Adrenal gland (tissue), 12 donors: ENCODE data around the gene SEMA7A. TPM values are rescaled to one million over a fixed set of nuclear protein-coding genes. Genes with fewer than 3 reads are reported as not detected.

Experiments used
- DNase-seq, 7 donors: peaks; one replicate each; pipeline ENCODE4 v3.0.0-alpha.2; 2019 to 2020
- H3K27ac ChIP-seq, 5 donors: fragments of 200-600 bp; sonication (generic) in 4 of 5; 1 replicate in 3 of 5; 2 replicates in 2 of 5; pipeline versions ENCODE4 v1.5.1 to v1.8.0; 2016 to 2020; ENCODE audit warnings: mild to moderate bottlenecking in 1 of 5
- H3K27me3 ChIP-seq: fragments of 200-600 bp; 2 replicates; pipeline ENCODE4 v1.8.0; 2021
- H3K36me3 ChIP-seq, 2 donors: fragments of 200-600 bp; replicated peaks in 1 of 2; 1 replicate in 1 of 2; 2 replicates in 1 of 2; pipeline versions ENCODE4 v1.5.1 to v1.8.0; 2018 to 2022
- H3K4me1 ChIP-seq, 2 donors: fragments of 200-600 bp; replicated peaks in 1 of 2; 1 replicate in 1 of 2; 2 replicates in 1 of 2; pipeline versions ENCODE4 v1.5.1 to v1.8.0; 2018 to 2021
- H3K4me3 ChIP-seq, 4 donors: fragments of 200-600 bp; sonication (generic) in 3 of 4; one replicate each; pipeline ENCODE4 v1.5.1; 2016 to 2018
- H3K9me3 ChIP-seq, 3 donors: fragments of 200-600 bp; sonication (generic) in 1 of 3; replicated peaks in 1 of 3; 1 replicate in 2 of 3; 2 replicates in 1 of 3; pipeline versions ENCODE4 v1.5.1 to v1.8.0; 2016 to 2021
- POLR2A ChIP-seq, 2 donors: fragments of 450-650 bp; IDR thresholded peaks; one replicate each; pipeline ENCODE4 v1.6.1; 2017; ENCODE audit warnings: antibody characterized with exemption in 2 of 2, mild to moderate bottlenecking in 2 of 2, moderate library complexity in 1 of 2
- WGBS, 4 donors: extraction: QIAGEN DNeasy Blood & Tissue Kit in 2 of 4; methylation state at CpG; one replicate each; pipeline versions ENCODE4 v1.1.5 to v1.1.7; 2013 to 2017; 5-methylcytosine and 5-hydroxymethylcytosine counted together
- intact Hi-C, 2 donors: fragments of 100-400 bp; cut with DNase I; formaldehyde crosslinking; loops; one replicate each; pipeline versions ENCODE4 v1.14.1 to v1.15.0; 2022 to 2023
- polyA plus RNA-seq, 3 donors: library from polyadenylated mRNA; stranded (reverse); fragments of 200-250 nt in 2 of 3; fragments of 350-450 nt in 1 of 3; fragmentation: Illumina TruSeq in 1 of 3; extraction: RNeasy Lipid Tissue Mini Kit (QIAGEN cat#74804) in 1 of 3; gene quantifications; one replicate each; pipeline ENCODE4 v1.2.3, GENCODE V29; 2013 to 2014
- total RNA-seq, 9 donors: library from RNA; depleted of rRNA in 4 of 9; stranded (reverse); fragments of >200 nt in 4 of 9; fragments of 120-200 nt in 1 of 9; fragmentation: NEBNext Ultra II Directional in 1 of 9; extraction: Animal tissue kit (Norgen Biotek cat#: 25700) in 1 of 9; gene quantifications; one replicate each; pipeline versions ENCODE4 v1.1.0 to v1.2.4, GENCODE V29; 2013 to 2023
- TF ChIP-seq, protein P1 (sequence below), 6 experiments: fragments of 450-650 bp in 4 of 6; fragments of 200-600 bp in 2 of 6; sonication (generic) in 1 of 6; IDR thresholded peaks; 1 replicate in 5 of 6; 2 replicates in 1 of 6; pipeline versions ENCODE4 v1.5.1 to v1.8.0; 2016 to 2021; ENCODE audit warnings: antibody characterized with exemption in 6 of 6, mild to moderate bottlenecking in 2 of 6, moderate library complexity in 1 of 6
- donor health status: healthy with polysubstance abuse.
- donor health status: Bipolar disorder and iron deficiency.
- donor health status: DM: yes; HTN: yes; CAD: no.
- donor health status: DM: no; HTN: no; CAD: no.
- donor health status: DM: no; HTN: no; CAD: no.
- donor health status: DM: yes; HTN: yes; CAD: no.

The SEMA7A gene
- total and polyA plus RNA-seq, 12 donors, result 1.3 to 32.0 (median 3.7) TPM

DNA sequence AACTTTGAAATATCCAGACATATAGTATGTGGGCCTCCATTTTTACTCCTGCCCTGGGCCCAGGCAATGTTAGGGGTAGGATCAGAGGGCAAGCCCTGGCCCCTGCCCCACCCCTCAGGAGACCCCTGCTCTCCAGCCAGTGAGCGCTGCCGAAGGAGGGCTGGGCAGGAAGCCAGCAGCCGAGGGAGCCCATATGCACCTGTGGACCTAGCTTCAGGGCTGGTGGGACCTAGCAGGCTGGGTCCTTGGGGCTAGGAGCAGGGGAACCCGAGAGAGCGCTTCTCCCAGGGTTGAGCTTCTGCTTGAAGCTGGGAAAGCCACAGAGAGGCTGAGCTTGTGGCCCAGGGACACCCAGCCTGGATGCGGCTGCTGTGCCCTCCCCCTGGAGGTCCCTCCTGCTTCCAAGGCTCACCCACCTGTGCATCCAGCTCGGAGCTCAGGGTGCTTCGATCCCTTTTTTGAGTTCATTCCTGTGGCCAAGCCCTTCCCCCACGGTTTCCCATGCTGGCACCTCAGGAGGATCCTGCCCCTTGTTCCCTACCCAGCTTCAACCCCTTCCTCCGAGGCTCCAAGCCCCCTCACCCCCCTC lies 45.3 kb downstream of the SEMA7A start:
- intact Hi-C loops, result loop anchor here (10.0 kb wide), 3 partner anchors 96 to 376 kb away; no protein-coding TSS in a partner anchor
- 83 to 90% (median 86%) methylated on average over 4 to 10 of the region's 10 CpGs for WGBS, 4 donors
- DNase-seq, result no peak
- H3K36me3 ChIP-seq, result no peaks in the 10 kb centered on the region
- H3K27ac ChIP-seq, result no peak overlapping the region
- no peaks in the 10 kb centered on the region for H3K9me3 ChIP-seq
- no peak for TF ChIP-seq POLR2A (IDR thresholded peaks at IDR 0.05)
- TF ChIP-seq, protein P1, sequence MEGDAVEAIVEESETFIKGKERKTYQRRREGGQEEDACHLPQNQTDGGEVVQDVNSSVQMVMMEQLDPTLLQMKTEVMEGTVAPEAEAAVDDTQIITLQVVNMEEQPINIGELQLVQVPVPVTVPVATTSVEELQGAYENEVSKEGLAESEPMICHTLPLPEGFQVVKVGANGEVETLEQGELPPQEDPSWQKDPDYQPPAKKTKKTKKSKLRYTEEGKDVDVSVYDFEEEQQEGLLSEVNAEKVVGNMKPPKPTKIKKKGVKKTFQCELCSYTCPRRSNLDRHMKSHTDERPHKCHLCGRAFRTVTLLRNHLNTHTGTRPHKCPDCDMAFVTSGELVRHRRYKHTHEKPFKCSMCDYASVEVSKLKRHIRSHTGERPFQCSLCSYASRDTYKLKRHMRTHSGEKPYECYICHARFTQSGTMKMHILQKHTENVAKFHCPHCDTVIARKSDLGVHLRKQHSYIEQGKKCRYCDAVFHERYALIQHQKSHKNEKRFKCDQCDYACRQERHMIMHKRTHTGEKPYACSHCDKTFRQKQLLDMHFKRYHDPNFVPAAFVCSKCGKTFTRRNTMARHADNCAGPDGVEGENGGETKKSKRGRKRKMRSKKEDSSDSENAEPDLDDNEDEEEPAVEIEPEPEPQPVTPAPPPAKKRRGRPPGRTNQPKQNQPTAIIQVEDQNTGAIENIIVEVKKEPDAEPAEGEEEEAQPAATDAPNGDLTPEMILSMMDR (IDR thresholded peaks at IDR 0.05), result no peak
- H3K4me3 ChIP-seq, result no peak overlapping the region
- H3K27me3 ChIP-seq, result no peaks in the 10 kb centered on the region
- H3K4me1 ChIP-seq, result no peaks in the 10 kb centered on the region

DNA sequence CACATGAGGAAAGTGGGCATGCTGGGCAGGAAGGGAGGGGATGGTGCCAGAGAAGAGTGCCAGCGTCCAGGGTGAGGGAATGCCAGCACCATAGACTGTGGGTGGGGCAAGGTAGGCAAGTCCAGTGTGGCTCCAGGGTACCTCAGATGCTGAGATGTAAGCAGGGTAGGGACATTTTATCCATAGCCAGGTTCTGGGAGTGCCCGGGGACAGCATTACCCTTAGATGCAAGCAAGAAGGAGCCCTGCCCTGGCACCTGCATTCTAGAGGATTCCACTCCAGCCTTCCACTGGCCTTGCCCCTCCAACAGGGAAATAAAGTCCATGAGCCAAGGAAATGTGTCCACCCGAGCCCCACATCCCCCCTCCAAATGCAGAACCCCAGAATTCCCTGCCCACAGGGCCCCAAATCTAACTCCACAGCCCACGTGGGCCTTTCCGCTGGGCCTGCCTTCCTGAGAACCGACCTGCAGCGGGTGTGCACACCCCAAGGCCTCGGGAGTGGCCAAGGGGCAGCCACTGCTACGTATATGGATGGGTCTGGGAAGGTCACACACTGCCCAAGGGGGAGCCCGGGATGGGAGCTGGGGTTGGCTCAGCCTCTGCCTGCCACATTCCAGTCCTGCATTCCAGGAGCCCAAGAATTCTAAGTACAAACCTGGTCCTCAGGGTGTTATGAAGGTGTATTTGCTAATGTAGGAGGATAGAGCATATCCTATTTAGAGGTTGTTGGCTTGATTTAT lies 46.0 kb downstream of the SEMA7A start:
- intact Hi-C loops, result loop anchor here (2.0 to 10.0 kb wide), 4 partner anchors 53 to 377 kb away; no protein-coding TSS in a partner anchor
- Histone ChIP-seq H3K4me1 (no peaks in the 10 kb centered on the region), H3K9me3 (no peaks in the 10 kb centered on the region), H3K27me3 (no peaks in the 10 kb centered on the region), H3K27ac (no peak overlapping the region), H3K36me3 (no peaks in the 10 kb centered on the region), H3K4me3 (no peak overlapping the region)
- no peak for DNase-seq
- WGBS, 4 donors, result 43 to 86% (median 77%) methylated on average over 3 to 10 of the region's 10 CpGs
- TF ChIP-seq, protein P1 (IDR thresholded peaks at IDR 0.05), result no peak
- no peak for TF ChIP-seq POLR2A (IDR thresholded peaks at IDR 0.05)

DNA sequence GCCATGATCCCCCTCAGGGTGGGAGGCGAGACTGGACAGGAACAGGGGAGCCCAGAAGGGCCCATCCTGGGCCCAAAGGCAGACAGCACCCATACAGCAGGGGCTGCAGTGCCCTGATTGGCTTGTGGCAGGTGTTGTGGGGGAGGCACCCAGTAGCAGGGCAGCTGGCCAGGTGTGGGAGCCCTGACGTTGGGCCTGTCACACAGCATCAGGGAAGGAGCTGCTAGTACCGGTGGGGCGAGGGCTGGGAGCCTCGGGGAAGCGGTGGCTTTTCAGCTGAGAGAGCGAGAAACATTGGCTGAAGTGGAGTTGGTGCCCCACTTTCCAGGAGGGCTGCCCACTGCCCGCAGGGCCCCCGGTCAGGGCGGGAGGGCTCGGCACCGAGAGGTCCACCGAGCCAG lies 46.6 kb downstream of the SEMA7A start:
- no peak overlapping the region for H3K4me3 ChIP-seq
- H3K4me1 ChIP-seq, result no peaks in the 10 kb centered on the region
- H3K27me3 ChIP-seq, result no peaks in the 10 kb centered on the region
- H3K36me3 ChIP-seq, result no peaks in the 10 kb centered on the region
- H3K27ac ChIP-seq, result no peak overlapping the region
- TF ChIP-seq, protein P1 (IDR thresholded peaks at IDR 0.05), result no peak
- TF ChIP-seq POLR2A (IDR thresholded peaks at IDR 0.05), result no peak
- WGBS, 4 donors, result 91 to 94% (median 93%) methylated on average over 6 to 13 of the region's 13 CpGs
- no peak for DNase-seq
- H3K9me3 ChIP-seq, result no peaks in the 10 kb centered on the region
- intact Hi-C loops, result loop anchor here (2.0 to 10.0 kb wide), 4 partner anchors 54 to 378 kb away; no protein-coding TSS in a partner anchor

DNA sequence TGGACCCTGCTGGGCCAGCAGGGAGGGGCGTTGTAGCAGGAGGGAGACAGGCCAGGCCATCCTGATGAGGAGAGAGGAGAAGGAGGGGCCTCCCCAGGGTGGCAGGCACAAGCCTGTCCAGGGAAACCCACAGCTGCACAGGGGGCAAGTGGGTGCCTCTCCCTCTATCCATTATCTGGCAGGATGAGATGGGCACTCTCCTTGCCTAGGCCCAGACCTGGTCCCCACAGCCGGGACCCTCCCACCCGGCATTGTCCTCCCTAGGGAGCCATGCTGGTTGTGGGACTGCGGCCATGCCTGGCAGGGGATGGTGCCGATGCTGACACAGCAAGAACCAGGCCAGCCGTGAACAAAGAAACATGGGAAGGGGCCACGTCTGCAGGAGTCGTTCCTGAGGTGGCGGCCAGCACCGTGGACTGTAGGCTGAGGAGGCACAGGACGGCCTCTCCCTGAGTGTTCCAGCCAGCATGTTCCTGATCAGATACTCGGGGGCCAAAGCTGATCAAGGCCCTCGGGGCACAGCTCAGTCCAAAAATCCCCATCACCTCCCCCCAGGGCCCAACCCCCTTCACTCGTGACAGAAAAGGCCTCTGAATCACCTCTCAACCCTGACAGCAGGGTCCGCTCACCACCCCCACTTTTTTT lies 47.1 kb downstream of the SEMA7A start:
- WGBS, 4 donors, result 89 to 94% (median 92%) methylated on average over 7 to 15 of the region's 15 CpGs
- DNase-seq, result no peak
- no peak overlapping the region for H3K27ac ChIP-seq
- intact Hi-C loops, result loop anchor here (2.0 to 10.0 kb wide), 4 partner anchors 54 to 378 kb away; no protein-coding TSS in a partner anchor
- H3K27me3 ChIP-seq, result no peaks in the 10 kb centered on the region
- H3K4me1 ChIP-seq, result no peaks in the 10 kb centered on the region
- H3K4me3 ChIP-seq, result no peak overlapping the region
- no peaks in the 10 kb centered on the region for H3K9me3 ChIP-seq
- H3K36me3 ChIP-seq, result no peaks in the 10 kb centered on the region
- no peak for TF ChIP-seq POLR2A (IDR thresholded peaks at IDR 0.05)
- TF ChIP-seq, protein P1 (IDR thresholded peaks at IDR 0.05), result no peak
